NCI-H524 treated with DMSO at 0.1 percent for 48 hours (cell line): Measurements from ENCODE around the gene L1CAM.

ENCODE experiments used
- DNase-seq: peaks from one replicate; lab custom pipeline; 2025; lab: John Stamatoyannopoulos, UW

L1CAM gene

DNA sequence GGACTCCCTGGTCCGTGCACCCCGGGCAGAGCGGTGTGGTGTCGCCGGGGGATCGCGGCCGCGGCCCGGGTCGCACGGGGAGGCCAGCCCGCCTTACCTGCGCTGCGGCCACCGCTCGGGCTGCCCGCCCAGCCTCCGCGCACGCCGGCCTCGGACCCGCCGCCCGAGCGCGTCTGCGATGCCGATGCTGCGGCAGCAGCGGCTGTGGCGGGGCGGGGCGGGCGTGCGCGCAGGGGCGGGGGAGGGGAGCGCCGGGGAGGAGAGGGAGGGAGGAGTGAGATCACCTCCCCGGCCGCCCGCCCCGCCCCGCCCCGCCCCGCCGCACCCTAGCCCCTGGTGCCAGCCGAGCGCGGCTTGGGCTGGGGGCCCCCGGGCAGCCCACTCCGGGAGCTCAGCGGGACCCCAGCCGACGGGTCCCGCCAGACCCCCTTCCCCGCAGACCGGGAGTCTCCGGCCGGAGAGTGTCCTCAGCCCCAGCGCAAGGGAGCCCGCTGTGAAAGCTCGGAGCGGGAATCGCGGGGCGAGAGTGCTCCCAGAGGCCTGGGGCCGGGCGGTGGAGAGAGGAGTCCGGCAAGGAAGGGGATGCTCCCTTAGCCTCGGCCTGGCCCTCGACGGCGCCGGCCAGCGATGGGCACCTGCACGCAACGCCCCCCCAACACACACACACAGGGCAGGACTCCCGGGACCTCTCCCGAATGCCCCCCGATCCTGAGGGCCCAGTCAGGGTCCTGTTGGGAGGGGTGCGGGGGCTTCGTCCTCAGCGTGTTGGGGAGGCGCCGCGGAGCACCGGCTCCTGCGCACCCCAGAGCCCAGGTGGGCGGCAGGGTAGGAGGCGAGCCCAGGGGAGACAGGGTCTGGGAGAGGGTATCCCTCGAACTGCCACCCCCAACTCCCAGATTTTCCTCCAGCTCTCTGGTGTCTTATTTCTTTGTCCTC lies at the start of gene L1CAM:
Gene L1CAM, minus strand, starts transcription at position 206 of the 936 bp plus-strand sequence. CDS start 10,337 bp downstream, outside the sequence.
- DNase-seq, result no peak

DNA sequence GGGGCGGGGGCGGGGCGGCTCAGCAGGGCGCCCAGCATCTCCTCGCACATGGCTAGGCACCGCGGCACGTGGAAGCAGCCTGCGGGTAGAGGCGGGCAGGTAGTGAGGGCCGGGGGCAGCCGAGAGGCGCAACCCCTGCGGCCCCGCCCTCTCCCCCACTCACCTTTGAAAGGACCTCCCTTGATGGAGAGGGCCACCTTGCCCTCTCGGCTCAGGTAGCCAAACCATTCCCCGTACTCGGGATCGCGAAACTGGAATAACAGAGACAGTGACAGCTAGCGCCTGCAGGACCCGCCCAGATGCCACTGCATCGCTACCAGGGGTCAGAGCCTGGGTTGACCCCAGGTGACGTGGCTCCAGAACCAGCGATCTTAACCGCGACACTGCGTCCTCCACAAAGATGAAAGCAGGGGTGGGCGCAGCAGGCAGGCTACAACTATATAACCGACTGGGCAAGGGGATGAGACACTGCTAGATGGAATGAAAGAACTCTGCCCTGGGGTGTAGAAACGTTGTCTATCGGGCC lies 49.4 kb upstream of the L1CAM start:
- DNase-seq, result no peak

DNA sequence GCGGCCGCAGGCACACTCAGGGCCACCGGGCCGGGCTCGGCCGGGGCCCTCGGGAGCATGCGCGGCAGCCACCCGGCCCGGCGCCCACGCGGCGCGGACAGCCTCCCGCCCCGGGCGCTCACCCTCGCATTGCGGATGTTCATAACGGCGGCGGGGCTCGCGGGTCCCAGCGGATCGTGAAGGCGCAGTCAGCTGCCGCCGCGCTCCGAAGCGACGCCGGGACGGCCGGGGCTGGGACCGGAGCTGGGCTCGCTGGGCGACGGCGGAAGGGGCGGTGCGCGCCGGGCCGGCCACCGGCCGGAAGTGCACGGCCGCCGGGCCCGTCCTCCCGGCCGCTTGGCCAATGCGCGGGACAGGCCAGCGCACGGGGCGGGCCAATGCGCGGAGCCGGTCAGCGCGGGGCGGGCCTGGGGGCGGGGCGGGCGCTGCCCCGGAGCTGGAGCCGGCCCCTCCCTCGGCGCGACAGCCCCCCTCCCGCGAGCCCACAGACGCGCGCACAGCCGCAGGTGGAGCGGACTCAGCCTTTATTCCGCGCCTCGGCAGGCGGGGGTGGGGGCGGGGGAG lies 48.9 kb upstream of the L1CAM start, which contains the start of gene NAA10:
Gene NAA10, minus strand, starts transcription at position 276 of the 564 bp plus-strand sequence. Its CDS starts 133 bp downstream, at position 143.
- no peak for DNase-seq

DNA sequence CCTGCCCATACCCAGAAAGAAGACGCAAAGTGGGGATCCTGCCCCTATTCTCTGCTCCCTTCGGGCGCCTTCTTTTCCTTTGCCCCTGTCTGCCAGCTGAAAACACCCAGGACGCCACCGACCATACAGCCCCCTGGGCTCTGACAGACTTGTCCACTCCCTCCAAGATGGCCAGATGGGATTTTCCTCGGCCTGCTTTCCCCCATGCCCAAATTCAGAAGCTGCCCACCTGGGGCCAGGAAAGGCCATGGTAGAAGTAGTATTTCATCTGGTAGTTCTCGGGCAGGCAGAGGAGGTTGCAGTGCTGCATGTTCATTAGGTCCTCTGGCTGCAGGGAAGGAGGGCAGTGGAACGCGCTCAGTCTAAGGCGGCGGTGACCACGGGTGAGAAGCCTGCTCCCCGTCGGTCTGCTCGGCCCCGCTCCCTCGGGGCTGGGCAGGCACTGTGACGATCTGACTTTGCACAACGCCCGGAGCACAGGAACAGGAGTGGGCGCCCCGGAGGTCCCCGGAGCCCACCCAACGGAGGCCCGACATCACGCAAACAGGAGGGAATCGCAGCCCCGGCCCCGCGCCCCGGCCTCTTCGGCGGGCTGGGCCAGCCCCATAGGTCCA lies 48.3 kb upstream of the L1CAM start:
- no peak for DNase-seq

- no peak for DNase-seq
These were observed 47.8 kb upstream of the L1CAM start for GRCh38 chrX:153933748-153934147.

- no peak for DNase-seq
These were observed 46.4 kb upstream of the L1CAM start for GRCh38 chrX:153932220-153932915.

GRCh38 chrX:153931748-153932147 lies 45.8 kb upstream of the L1CAM start:
- no peak for DNase-seq

- no peak for DNase-seq
These were observed 45.2 kb upstream of the L1CAM start for GRCh38 chrX:153931151-153931550.

GRCh38 chrX:153930011-153930910 lies 44.3 kb upstream of the L1CAM start:
- no peak for DNase-seq

- no peak for DNase-seq
These were observed 43.6 kb upstream of the L1CAM start for GRCh38 chrX:153929576-153929975.

DNA sequence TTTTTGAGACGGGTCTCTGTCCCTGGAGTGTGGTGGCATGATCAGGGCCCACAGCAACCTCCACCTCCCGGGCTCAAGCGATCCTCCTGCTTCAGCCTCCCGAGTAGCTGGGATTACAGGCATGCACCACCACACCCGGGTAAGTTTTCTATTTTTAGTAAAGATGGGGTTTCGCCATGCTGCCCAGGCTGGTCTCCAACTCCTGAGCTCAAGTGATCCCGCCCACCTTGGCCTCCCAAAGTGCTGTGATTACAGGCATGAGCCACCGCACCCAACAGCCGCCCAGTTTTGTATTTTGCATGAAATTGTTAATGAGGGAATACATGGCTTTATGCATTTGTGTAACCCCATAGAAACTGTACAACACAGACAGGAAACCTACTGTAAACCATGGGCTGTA lies 42.9 kb upstream of the L1CAM start:
- DNase-seq, result no peak

DNA sequence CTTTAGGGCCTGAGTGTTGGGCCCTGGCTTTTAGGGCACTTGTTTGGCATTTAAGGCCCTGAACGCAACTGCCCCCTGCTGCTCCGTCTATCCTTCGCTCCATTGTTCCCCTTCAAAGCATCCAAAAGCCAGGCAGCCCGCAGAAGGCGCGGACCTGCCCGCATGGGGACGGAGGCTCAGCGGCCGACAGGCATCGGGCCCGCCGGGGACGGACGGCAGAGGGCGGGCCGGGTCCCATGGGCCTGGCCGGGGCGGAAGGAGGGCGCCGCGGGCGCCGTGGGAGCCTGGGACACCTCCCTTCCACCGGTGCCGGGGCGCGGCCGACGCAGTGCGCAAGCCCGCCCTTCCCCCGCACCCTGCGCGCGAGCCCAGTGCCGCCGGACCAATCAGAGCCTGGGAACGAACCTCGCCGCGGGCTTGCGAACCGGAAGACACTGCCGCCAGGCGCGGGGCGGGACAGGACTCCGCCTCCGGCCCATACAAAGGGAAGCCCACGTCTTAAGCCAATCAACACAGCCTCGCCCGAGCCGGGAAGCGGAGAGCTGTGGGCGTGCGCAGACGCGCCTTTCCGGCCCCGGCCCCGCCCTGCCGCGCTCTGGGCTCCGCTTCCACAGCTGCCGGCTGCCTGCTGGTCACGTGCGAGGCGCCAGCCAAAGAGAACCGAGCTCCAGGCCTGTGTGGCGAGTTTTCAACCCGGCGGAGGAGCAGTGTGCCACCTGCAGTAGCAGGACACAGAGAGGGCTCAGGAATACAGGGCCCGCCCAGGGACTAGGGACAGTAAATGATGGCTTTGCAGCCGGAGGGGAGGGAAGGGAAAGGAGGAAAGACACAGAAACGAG lies 42.2 kb upstream of the L1CAM start:
- peak; percentile 90 for DNase-seq

DNA sequence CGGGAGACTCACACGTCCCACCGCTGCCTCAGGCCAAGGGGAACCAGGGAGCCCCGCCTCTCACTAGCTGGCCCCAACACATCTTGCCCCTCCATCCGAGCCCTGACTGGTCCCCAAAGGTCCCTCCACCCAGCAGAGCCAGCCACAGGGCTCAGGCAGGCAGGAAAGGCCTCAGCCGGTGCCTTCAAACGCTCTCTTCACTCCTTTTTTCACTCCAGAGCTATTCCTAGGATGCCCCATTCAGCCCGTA lies 41.6 kb upstream of the L1CAM start:
- DNase-seq, result no peak

- DNase-seq, result no peak
These were observed 41.1 kb upstream of the L1CAM start for GRCh38 chrX:153926858-153927671.

DNA sequence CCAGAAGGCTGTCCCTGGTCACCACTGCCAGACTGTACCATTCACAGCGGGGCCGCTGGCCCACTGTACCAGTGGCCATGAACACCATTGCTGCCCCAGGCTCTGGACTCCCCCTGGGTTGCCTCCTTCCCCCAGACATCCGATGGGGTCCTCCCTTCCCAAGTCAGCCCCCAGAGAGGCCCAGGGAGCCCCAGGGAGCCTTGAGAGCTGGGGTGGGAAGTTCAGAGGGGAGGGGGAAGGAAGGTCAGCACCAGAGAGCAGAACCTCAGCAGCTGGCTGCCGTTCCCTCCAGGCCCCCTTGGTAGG lies 40.5 kb upstream of the L1CAM start:
- DNase-seq, result no peak

DNA sequence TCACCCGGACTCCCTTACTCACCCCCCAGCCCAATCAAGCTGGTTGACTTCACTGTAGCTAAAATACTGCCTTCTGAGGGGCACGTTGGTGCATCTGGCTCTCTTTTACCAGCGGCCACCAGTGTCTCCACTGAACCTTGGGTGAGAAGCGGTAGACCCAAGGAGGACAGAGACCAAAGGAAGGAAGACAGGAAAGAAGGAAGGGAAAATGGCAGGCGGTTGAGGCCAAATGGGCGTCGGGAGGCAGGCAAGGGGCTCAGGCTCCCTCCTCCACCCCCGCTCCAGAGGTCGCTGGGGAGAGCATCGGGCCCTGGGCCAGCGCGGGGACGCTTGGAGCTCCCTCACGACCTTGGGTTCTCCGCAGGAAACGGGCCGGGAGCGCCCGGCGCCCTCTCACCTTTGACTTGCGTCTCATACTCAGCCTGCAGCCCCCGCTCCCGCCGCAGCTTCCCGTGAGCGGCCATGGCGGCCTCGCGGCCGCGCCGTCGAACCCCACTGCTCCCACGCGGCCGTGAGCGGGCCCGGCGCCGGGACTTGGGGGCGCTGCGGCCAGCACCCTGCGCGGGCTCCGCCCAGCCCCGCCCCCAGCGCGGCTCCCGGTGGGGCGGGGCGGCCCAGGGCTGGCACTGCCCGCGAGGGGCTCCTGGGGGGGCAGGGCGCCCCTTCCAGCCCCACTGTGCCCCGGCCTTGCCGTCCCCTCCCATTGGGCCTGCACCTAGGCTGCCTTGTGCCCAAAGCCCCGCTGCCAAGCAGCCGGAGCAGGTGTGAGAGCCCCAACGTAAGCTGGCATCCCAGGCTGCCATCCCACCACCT lies 40.0 kb upstream of the L1CAM start, which contains the start of gene ARHGAP4:
Gene ARHGAP4, minus strand, starts transcription at position 526 of the 813 bp plus-strand sequence. Its CDS starts 62 bp downstream, at position 464.
- DNase-seq, result no peak

GRCh38 chrX:153925387-153925738 lies 39.4 kb upstream of the L1CAM start:
- DNase-seq, result no peak

DNA sequence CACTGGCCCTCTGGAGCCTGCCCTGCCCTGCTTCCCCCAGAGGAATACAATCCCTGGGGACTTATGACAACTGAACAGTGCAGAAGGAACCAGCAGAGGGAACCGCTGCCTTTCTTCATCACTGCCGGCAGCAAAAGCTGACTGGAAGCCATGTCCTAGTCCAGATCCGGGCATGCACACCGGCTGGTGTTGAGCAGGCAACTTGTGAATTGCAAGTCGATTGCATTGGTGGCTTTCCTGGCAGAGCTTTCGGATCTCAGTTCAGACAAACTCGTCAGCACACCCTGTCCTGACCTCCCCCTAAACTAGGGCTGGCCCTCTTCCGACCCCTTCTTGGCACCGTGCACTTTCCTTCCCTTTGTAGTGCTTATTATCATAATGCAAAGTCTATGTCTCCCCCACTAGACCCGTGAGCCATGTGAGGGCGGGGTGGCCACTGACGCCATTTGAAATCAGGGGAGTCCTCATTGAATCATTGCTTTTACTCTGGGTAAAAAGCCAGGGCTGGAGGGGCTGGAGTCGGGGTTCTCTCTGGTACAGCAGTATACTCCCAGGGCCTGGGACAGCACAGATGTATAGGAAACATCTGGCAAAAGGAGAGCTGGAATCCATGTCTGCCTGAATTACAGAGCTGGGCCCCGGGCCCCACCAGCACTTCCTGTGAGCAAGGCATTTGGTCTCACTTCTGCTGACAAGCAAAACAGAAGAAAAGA lies 38.3 kb upstream of the L1CAM start:
- DNase-seq, result no peak
